ENCODE measurements around the gene NTSR2.

Gene NTSR2

GRCh38 chr2:11683476-11683875, 13.5 kb upstream of the NTSR2 start:
- no peak overlapping the region for H3K4me3 ChIP-seq (replicated peaks in 1 of 2; ENCODE audit: low read depth in 2 of 2, low read length in 2 of 2)
- no peak for TF ChIP-seq CTCF (IDR thresholded peaks at IDR 0.05; ENCODE audit: low read depth, low read length)
- no peak for DNase-seq (ENCODE audit: low read depth in 2 of 2)

- H3K4me3 ChIP-seq (replicated peaks in 1 of 2; ENCODE audit: low read depth in 2 of 2, low read length in 2 of 2), result no peak overlapping the region
- no peak for DNase-seq (ENCODE audit: low read depth in 2 of 2)
- no peak for TF ChIP-seq CTCF (IDR thresholded peaks at IDR 0.05; ENCODE audit: low read depth, low read length)
These were observed 12.6 kb upstream of the NTSR2 start for GRCh38 chr2:11682590-11682915.

GRCh38 chr2:11681722-11682589, 12.0 kb upstream of the NTSR2 start:
- H3K4me3 ChIP-seq (replicated peaks in 1 of 2; ENCODE audit: low read depth in 2 of 2, low read length in 2 of 2), result no peak overlapping the region
- DNase-seq (ENCODE audit: low read depth in 2 of 2), result peak in 1 of 2 donors; percentile 14

GRCh38 chr2:11680901-11681721, 11.1 kb upstream of the NTSR2 start:
- no peak for DNase-seq (ENCODE audit: low read depth in 2 of 2)
- no peak for TF ChIP-seq CTCF (IDR thresholded peaks at IDR 0.05; ENCODE audit: low read depth, low read length)

More at GRCh38 chr2:11681722-11682589, 12.0 kb upstream of the NTSR2 start:
- peak; percentile 93 for TF ChIP-seq CTCF (IDR thresholded peaks at IDR 0.05; ENCODE audit: low read depth, low read length)

GRCh38 chr2:11680182-11680900, 10.3 kb upstream of the NTSR2 start:
- no peak overlapping the region for H3K4me3 ChIP-seq (replicated peaks in 1 of 2; ENCODE audit: low read depth in 2 of 2, low read length in 2 of 2)
- DNase-seq (ENCODE audit: low read depth in 2 of 2), result peak in 1 of 2 donors; percentile 12
- TF ChIP-seq CTCF (IDR thresholded peaks at IDR 0.05; ENCODE audit: low read depth, low read length), result no peak

More at GRCh38 chr2:11680901-11681721, 11.1 kb upstream of the NTSR2 start:
- no peak overlapping the region for H3K4me3 ChIP-seq (replicated peaks in 1 of 2; ENCODE audit: low read depth in 2 of 2, low read length in 2 of 2)

GRCh38 chr2:11679486-11680181, 9.6 kb upstream of the NTSR2 start:
- H3K4me3 ChIP-seq (replicated peaks in 1 of 2; ENCODE audit: low read depth in 2 of 2, low read length in 2 of 2), result no peak overlapping the region
- DNase-seq (ENCODE audit: low read depth in 2 of 2), result no peak
- no peak for TF ChIP-seq CTCF (IDR thresholded peaks at IDR 0.05; ENCODE audit: low read depth, low read length)

Measured in cardiac fibroblast (primary cell).